A673 (cell line): ENCODE measurements around the gene COG4. TPM values are rescaled to one million over a fixed set of nuclear protein-coding genes. Genes with fewer than 3 reads are reported as not detected.

Source experiments
- BruUV-seq: library from RNA; stranded (reverse); fragments of 400-500 nt; replicated peaks from 2 replicates; lab custom pipeline; 2021; lab: Mats Ljungman, UMichigan
- CTCF ChIA-PET: fragments of 300-600 bp; sonication (Branson Sonifier 250); formaldehyde crosslinking; loops from one replicate; lab custom pipeline; 2022; ENCODE audit warnings: antibody characterized with exemption; lab: Charles Lee
- POLR2A ChIA-PET: fragments of 300-600 bp; sonication (Branson Sonifier 250); formaldehyde crosslinking; loops from one replicate; lab custom pipeline; 2022; ENCODE audit warnings: antibody characterized with exemption; ENCODE audit not compliant: low non-redundant PET; lab: Charles Lee
- DNase-seq: peaks from one replicate; pipeline ENCODE4 v3.0.0-alpha.2; 2015; ENCODE audit warnings: low spot score
- H3K27ac ChIP-seq: fragments of 200-600 bp; sonication (generic); 2 replicates; pipeline ENCODE4 v1.5.1; 2016; ENCODE audit warnings: mixed run types, low read depth, mild to moderate bottlenecking, mixed read lengths, antibody characterized with exemption, low read length; ENCODE audit not compliant: poor library complexity, severe bottlenecking
- H3K27me3 ChIP-seq: fragments of 200-600 bp; sonication (generic); replicated peaks from 2 replicates; pipeline ENCODE4 v1.6.1; 2017; ENCODE audit warnings: mixed run types, low read depth, mild to moderate bottlenecking, mixed read lengths, antibody characterized with exemption, low read length; ENCODE audit not compliant: insufficient read depth, poor library complexity
- H3K36me3 ChIP-seq: fragments of 200-600 bp; sonication (generic); 2 replicates; pipeline ENCODE4 v1.6.1; 2016; ENCODE audit warnings: mixed run types, mild to moderate bottlenecking, mixed read lengths, antibody characterized with exemption, low read length; ENCODE audit not compliant: insufficient read depth, poor library complexity, severe bottlenecking
- H3K4me1 ChIP-seq: fragments of 200-600 bp; sonication (generic); 2 replicates; pipeline ENCODE4 v1.6.1; 2017; ENCODE audit warnings: mixed run types, mild to moderate bottlenecking, mixed read lengths, antibody characterized with exemption, low read length; ENCODE audit not compliant: insufficient read depth, poor library complexity, severe bottlenecking
- H3K4me3 ChIP-seq: fragments of 200-600 bp; sonication (generic); 2 replicates; pipeline ENCODE4 v1.5.1; 2016; ENCODE audit warnings: low read depth, mixed run types, mild to moderate bottlenecking, mixed read lengths, low read length; ENCODE audit not compliant: poor library complexity, severe bottlenecking
- H3K9me3 ChIP-seq: fragments of 200-600 bp; sonication (generic); 2 replicates; pipeline ENCODE4 v1.6.1; 2016; ENCODE audit warnings: mixed run types, low read depth, mild to moderate bottlenecking, mixed read lengths, antibody characterized with exemption, low read length; ENCODE audit not compliant: poor library complexity, severe bottlenecking
- EZH2 ChIP-seq: fragments of 200-600 bp; sonication (generic); IDR thresholded peaks from 2 replicates; pipeline ENCODE4 v1.6.1; 2017; ENCODE audit warnings: borderline replicate concordance, low read depth, mild to moderate bottlenecking, mixed read lengths, antibody characterized with exemption, low read length; ENCODE audit not compliant: poor library complexity, severe bottlenecking
- intact Hi-C: fragments of 100-400 bp; cut with micrococcal nuclease; formaldehyde crosslinking; loops from one replicate; pipeline ENCODE4 v1.10.0; 2022; ENCODE audit not compliant: unreplicated experiment
- total RNA-seq: library from RNA; stranded (reverse); gene quantifications from 2 replicates; pipeline ENCODE4 v1.2.3, GENCODE V29; 2021
- TF ChIP-seq, protein P1 (sequence below): fragments of 300-800, 200-600 bp; sonication (generic); conservative IDR thresholded peaks from 2 replicates; pipeline ENCODE4 v1.5.1; 2017; ENCODE audit warnings: low read depth, mild to moderate bottlenecking, antibody characterized with exemption, low read length, moderate library complexity, mixed read lengths

COG4 gene
- total RNA-seq, 1 experiment from 2014 or later: 68.6 TPM

DNA sequence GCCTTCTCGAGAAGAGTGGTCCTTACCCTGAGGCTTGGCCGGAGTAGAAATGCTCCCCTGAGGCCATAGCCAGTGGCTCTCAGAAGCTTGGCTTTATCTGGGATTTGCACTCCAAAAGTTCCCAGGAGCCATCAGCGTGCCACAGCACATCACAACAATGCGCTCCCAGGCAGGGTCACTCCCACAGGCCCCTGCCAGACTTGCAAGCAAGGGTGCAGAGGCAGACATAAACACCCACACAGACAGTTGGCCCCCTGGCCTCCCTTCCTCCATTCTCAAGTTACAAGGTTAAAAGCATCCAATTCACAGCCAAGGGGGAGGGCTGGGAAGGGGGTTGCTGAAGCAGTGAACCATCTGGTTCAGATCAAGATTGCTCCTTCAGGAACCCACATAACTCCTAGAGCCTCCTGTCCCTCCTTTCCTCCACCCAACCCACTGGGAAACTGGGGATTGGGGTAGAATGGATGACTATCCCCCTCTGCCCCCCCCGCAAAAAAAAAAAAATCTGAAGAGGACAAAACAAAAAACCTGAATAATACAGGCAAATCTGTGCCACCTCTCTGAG, 86.3 kb downstream of the COG4 start:
- intact Hi-C loops: loop anchor here (5.0 kb wide), 1 partner anchor 35 kb away; no protein-coding TSS in a partner anchor
- Histone ChIP-seq H3K4me3 (peak overlapping the region; percentile 73), H3K36me3 (no peaks in the 10 kb centered on the region), H3K9me3 (no peaks in the 10 kb centered on the region), H3K4me1 (peaks cover 30% of the 10 kb centered on the region), H3K27me3 (no peaks in the 10 kb centered on the region), H3K27ac (peak overlapping the region; percentile 37)
- peak; percentile 75 for DNase-seq
- TSS peak; percentile 55 for BruUV-seq
- no peak for TF ChIP-seq EZH2
- TF ChIP-seq, protein P1, sequence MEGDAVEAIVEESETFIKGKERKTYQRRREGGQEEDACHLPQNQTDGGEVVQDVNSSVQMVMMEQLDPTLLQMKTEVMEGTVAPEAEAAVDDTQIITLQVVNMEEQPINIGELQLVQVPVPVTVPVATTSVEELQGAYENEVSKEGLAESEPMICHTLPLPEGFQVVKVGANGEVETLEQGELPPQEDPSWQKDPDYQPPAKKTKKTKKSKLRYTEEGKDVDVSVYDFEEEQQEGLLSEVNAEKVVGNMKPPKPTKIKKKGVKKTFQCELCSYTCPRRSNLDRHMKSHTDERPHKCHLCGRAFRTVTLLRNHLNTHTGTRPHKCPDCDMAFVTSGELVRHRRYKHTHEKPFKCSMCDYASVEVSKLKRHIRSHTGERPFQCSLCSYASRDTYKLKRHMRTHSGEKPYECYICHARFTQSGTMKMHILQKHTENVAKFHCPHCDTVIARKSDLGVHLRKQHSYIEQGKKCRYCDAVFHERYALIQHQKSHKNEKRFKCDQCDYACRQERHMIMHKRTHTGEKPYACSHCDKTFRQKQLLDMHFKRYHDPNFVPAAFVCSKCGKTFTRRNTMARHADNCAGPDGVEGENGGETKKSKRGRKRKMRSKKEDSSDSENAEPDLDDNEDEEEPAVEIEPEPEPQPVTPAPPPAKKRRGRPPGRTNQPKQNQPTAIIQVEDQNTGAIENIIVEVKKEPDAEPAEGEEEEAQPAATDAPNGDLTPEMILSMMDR: no peak
- ChIA-PET CTCF (no interaction called here), POLR2A (no interaction called here)

DNA sequence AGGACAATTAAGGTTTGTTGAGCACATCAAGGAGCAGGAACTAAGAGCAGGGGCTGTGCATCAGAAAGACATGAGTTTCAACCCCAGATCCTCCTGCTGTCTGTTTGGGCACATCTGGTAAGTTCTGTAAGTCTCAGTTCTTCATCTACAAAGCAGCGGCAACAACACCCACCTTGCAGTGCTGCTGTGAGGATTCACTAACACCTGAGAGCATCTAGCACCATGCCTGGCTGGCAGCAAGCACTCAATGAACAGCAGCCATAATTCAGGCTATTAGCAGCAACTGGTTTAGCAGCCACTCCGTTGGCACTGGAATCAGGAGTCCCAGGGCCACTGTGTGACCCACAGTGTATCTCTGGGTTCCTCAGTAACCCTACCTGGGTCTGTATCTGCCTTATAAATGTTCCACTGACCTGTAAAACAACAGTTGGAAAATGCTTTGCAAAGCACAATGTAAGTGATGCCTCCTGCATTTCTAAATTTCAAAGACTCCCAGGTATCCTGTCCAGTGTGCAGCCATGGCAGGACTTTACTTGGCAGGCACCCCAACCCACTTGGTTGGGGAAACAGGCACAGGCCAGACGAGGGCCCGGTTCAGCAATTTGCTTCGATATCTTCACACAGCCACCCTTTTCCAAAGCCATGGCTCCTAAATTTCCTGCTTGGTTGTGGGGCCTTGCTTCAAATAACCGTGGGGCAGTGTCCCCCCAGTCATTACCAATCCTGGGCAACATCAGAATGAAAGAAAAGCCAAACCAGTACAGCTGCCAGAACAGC, 88.7 kb downstream of the COG4 start:
- DNase-seq: no peak
- TF ChIP-seq EZH2: no peak
- TF ChIP-seq, protein P1: no peak
- H3K4me3 ChIP-seq: no peak overlapping the region
- H3K9me3 ChIP-seq: no peaks in the 10 kb centered on the region
- CTCF ChIA-PET: no interaction called here
- H3K36me3 ChIP-seq: no peaks in the 10 kb centered on the region
- peaks cover 47% of the 10 kb centered on the region for H3K4me1 ChIP-seq
- no peaks in the 10 kb centered on the region for H3K27me3 ChIP-seq
- intact Hi-C loops: loop anchor here (5.0 kb wide), 1 partner anchor 32 kb away; no protein-coding TSS in a partner anchor
- POLR2A ChIA-PET: no interaction called here
- H3K27ac ChIP-seq: no peak overlapping the region
- no TSS peak for BruUV-seq

DNA sequence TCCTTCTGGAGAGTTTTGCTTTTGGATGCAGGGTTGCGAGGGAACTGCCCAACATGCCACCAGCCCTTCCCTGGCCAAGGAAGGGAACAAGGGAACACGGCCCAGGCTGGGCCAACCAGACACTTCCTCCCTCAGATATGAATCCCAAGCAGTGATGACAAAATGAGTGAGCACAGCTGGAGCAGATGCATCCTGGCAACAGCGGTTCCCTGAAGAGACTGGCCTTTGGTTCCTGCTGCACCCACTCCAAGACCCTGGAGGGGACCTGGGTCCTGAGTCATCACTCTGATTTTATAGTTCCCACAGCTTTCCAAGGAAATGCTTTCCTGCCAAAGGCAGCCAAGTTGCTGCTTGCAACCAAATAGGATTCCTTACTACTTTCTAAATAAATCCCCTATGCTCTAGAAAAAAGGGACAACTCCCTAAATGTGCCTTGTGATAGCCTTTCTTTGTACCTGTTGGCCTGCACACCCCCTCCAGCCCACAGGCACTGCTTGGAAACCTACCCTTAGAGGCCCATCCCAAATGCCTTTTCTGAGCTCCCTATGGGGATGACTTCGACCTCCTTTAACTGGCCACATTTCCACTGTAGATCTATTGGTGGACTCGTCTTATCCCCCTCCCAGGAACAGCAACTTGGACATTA, 89.8 kb downstream of the COG4 start:
- Histone ChIP-seq H3K4me3 (no peak overlapping the region), H3K4me1 (peaks cover 51% of the 10 kb centered on the region), H3K27ac (peak overlapping the region; percentile 64), H3K36me3 (no peaks in the 10 kb centered on the region), H3K27me3 (no peaks in the 10 kb centered on the region), H3K9me3 (no peaks in the 10 kb centered on the region)
- intact Hi-C loops: no loop called here
- ChIA-PET CTCF (interaction anchor here (0.6 kb wide), 1 partner anchor 48 kb away, joined by 8 read pairs; no protein-coding TSS in a partner anchor), POLR2A (no interaction called here)
- BruUV-seq: no TSS peak
- TF ChIP-seq EZH2: no peak
- peak; percentile 52 for DNase-seq
